H54 (cell line): ENCODE measurements around the gene NET1.
A peak's percentile ranks its signal among the peaks of the same experiment; 100 is the strongest.

Experiments used
- DNase-seq: peaks from one replicate; pipeline ENCODE4 v3.0.0; 2011; ENCODE audit warnings: low spot score, mixed read lengths; ENCODE audit not compliant: insufficient read length
- FAIRE-seq: peaks from 3 replicates; lab custom pipeline; 2011; peaks lifted over from hg19 to GRCh38; lab: Jason Lieb, UNC
- POLR2A ChIP-seq: IDR thresholded peaks from 2 replicates; pipeline ENCODE4 v1.6.1; 2011; ENCODE audit warnings: low read depth, mild to moderate bottlenecking, low read length

The NET1 gene

GRCh38 chr10:5481121-5481520 is 68.8 kb downstream of the NET1 start:
- no peak for DNase-seq
- no peak for TF ChIP-seq POLR2A
- FAIRE-seq: no peak

GRCh38 chr10:5482016-5482415 is 69.7 kb downstream of the NET1 start:
- TF ChIP-seq POLR2A: no peak
- FAIRE-seq (no peak), DNase-seq (no peak)

DNA sequence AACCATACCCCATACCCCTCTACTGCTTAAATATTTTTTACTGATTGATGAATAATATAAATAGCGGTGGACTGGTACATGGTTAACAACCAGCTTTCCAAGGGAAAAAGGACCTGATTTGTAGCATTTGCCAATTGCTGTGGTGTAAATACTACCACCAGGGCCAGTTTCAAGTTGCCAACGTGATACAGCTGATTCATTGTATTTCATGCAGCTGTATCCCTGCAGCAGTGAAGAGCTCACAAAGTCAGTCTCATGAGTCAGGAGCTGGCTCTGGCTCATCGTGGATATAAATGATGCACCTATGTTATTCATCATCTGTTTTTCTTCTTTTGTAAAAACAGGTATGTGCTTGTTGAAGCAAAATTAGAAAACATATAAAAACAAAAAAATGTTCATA is 71.8 kb downstream of the NET1 start:
- FAIRE-seq: no peak
- peak; percentile 19 for DNase-seq
- no peak for TF ChIP-seq POLR2A

DNA sequence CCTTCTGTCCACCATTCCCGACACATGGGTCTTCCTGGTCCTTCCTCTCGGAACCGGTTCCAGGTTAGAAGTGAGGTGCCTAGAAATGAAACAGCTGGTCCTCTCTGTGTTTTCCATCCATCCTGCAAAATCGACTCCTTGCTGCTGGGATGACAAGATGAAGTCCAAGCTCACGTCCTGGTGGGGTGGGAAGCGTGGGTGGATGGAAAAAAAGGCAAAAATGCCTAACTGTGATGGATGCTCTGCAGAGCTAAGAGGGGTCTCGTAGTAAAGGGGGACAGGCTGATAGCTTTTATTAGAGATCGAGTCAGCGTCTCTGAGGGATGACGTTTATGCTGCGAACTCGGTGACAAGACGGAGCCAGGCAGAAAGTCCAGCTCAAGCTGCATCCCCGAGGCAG is 72.9 kb downstream of the NET1 start:
- TF ChIP-seq POLR2A: no peak
- FAIRE-seq (no peak), DNase-seq (no peak)

GRCh38 chr10:5485948-5486852 is 73.8 kb downstream of the NET1 start:
- no peak for TF ChIP-seq POLR2A
- no peak for DNase-seq
- no peak for FAIRE-seq

DNA sequence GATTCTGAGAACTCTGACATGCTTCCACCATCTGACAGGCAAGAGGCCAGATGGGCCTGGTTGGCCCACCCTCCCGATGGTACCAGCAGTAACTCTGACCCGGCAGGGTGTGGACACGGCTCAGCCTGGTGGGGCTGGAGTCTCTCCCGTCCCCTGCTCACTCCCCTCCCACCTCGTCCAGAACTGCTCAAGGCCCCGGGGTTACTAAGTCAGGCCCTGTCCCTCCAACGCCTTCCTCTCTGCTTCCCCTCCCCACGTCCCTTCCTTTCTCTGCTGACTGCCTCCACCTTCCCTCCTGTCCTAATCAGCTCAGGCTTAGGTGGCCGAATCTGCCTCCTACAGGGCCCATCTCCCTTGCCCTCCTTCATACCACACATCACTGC is 74.5 kb downstream of the NET1 start:
- DNase-seq (no peak), FAIRE-seq (no peak)
- TF ChIP-seq POLR2A: no peak

- FAIRE-seq (no peak), DNase-seq (no peak)
- no peak for TF ChIP-seq POLR2A
Measured at GRCh38 chr10:5488272-5489161, 76.2 kb downstream of the NET1 start.

DNA sequence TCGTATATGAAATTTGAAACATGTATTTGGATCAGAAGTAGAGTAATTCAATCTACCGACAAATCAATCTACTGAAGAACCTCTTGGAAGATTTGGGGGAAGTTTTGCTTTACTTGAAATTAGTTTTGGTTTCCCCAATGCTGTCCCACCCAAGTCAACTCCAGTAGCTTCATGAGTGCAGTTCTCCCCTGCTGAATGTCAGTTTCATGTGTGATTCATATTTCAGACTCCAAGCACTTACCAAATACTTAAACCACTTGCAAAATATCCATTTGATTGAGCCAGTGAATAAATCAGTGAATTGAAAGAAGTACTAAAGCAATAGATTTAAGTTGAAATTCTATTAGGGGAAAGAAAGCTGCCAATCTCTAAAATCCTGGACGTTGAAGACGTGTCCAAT is 77.7 kb downstream of the NET1 start:
- FAIRE-seq: no peak
- no peak for TF ChIP-seq POLR2A
- DNase-seq: no peak

DNA sequence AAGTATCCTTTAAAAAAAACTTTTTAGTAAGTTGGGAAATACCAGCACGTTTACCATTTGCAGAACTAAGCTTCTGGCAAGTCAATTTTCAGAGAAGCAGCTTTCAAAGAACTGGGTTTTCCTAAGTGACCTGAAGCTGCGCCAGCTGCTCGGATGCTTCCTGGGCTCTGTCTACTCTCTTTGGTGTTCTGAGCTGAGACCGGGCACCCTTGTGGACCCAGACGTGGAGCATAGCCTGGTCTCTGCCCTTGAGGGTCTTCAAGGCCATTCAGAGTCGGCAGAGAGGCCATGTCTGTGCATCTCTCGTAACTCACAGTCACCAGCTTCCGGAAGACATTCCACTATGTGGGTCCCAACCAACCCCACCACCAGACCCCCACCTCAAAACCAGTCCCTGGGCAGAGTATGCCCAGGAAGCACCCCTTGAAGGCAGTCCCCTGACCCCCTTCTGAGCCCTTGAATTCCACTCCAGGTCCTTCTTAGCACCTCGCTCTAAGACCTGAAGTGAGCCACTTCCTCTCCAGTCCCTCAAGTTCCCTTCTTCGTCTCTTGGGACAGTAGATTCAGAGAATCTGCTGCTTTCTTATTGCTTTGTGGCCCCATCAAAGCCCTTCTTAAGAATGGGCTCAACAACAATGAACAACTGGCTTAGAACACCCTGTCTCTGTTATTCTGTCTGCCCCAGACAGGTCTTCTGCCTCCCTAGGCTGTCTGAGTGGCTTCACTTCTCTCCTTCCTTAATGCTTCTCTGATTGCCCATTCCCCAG is 78.5 kb downstream of the NET1 start:
- no peak for DNase-seq
- TF ChIP-seq POLR2A: no peak
- FAIRE-seq: no peak

DNA sequence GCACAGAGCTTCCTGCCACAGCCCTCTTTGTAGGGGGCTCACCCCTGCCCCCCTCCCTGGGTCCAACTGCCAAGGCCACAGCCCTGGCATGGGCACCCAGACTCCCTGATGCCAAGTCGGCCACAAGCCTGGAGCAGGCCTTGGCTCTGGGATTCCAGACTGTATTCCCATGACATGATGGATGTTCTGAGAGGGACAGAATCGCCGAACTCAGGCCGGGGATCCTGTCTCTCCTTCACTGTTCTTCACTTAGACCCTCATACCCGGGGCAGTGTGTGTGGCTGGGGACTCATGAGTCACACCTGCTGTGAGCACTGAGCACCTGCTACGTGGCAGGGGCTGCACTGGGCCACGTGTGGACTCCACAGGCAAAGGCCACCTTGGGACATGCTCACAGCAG is 79.1 kb downstream of the NET1 start:
- no peak for TF ChIP-seq POLR2A
- DNase-seq (no peak), FAIRE-seq (no peak)

DNA sequence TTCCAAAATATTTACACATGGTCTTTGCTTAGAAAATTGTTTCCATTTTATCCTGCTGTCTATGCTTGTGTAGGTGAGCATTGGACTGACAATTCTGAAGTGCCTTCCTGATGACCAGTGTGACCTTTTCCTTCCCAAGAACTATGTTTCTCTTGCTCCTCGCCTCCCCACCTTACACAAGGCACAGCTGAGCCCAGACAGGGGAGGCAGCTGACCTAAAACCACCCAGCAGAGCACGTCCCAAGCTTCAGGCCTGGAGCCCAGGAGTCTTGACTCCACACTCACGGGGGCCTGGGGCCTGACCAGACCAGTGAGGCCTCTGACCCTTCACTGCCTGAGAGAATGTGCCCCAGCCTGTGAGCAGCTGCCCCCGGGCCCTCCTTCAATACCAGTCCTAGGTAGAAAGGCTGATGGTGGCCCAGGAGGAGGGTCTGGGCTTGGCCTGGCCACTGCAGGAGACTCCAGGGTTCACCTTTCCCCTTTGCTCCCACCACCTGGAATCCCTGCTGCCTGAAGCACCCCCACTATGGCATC is 80.0 kb downstream of the NET1 start:
- FAIRE-seq (no peak), DNase-seq (no peak)
- no peak for TF ChIP-seq POLR2A

DNA sequence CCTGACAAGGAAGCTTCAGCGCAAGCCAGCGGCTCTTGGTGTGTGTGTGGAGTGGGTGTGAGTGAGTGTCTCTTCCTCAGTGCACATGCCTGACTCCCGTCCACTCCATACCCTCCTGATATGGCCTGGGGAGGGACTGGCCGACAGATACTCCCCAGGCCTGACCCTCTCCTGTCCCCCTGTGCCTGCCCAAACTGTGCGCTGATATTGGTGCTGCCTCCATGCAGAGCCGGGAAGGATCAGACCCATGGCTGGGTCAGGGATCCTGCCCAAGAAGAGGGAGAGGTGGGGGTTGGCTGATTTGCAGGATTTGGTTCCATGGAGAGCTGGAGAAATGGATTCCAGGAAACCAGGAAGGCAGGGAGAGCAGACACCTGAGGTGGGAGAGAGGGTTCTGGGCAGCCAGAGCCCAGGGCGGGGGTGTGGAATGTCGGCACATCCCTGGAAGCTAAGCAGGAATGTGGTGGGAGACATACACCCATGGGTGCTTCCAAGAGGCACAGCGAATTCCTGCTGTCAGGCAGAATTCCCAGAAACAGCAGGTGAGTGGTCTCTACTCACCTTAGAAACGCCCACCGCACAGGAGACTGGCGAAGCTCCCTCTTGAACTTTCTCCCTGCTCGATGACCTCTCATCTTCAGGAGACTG is 80.7 kb downstream of the NET1 start:
- DNase-seq (no peak), FAIRE-seq (no peak)
- no peak for TF ChIP-seq POLR2A

DNA sequence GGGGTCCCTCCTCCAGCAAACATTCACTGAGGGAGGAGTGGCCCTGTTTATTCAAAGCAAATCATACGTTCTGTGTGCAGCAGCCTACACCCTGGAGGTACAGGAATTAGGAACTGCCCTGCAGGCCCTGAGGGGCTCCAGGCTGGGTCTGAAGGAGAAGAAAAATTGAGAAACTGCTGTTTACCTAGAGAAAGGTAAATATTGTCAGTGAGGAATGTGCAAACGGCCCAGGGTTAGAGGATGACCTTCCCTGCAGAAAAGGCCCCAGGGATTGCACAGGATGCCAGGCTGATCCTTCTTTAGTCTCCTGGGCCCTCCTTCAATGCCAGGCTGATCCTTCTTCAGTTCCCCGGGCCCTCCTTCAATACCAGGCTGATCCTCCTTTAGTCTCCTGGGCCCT is 81.3 kb downstream of the NET1 start:
- FAIRE-seq: no peak
- TF ChIP-seq POLR2A: no peak

More for the DNA sequence above, 81.3 kb downstream of the NET1 start:
- DNase-seq: no peak
